Measurements from ENCODE around the gene PHTF1.

The PHTF1 gene

GRCh38 chr1:113714606-113715269 lies 44.5 kb downstream of the PHTF1 start:
- Histone ChIP-seq H3K36me3 (ENCODE audit: control insufficient read depth in 1 of 2, insufficient read depth in 2 of 2, low read length in 2 of 2) (peaks cover 9 to 30% of the 10 kb centered on the region in 2 donors), H3K27ac (ENCODE audit: low read length) (no peak overlapping the region), H3K4me3 (ENCODE audit: low read depth in 1 of 2, low read length in 2 of 2) (no peak overlapping the region), H3K4me1 (ENCODE audit: control insufficient read depth in 1 of 2, insufficient read depth in 2 of 2, low read length in 2 of 2) (no peaks in the 10 kb centered on the region), H3K9me3 (ENCODE audit: control insufficient read depth in 1 of 2, low read length in 2 of 2) (no peaks in the 10 kb centered on the region), H3K27me3 (ENCODE audit: low read depth, low read length) (no peaks in the 10 kb centered on the region)

DNA sequence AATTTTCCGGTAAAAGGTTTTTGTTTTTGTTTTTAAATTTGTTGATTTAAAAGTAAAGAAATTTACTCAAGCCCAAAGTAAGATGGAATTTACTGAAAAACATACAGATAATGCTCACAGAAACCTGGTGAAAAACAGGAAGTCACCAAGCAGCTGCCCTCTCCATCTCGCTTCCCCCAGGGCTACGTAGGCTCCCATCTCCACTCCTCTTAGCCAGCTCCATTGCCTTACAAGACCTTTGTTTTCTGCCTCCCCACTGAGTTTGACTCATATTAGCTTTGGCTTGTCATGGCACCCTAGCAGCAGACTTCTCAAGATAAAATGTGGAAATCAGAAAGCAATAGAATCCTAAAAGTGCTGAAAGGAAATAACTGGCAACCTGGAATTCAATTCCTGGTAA lies 57.9 kb downstream of the PHTF1 start:
- Histone ChIP-seq H3K4me3 (ENCODE audit: low read depth in 1 of 2, low read length in 2 of 2) (no peak overlapping the region), H3K4me1 (ENCODE audit: control insufficient read depth in 1 of 2, insufficient read depth in 2 of 2, low read length in 2 of 2) (no peaks in the 10 kb centered on the region), H3K27me3 (ENCODE audit: low read depth, low read length) (no peaks in the 10 kb centered on the region), H3K27ac (ENCODE audit: low read length) (no peak overlapping the region), H3K9me3 (ENCODE audit: control insufficient read depth in 1 of 2, low read length in 2 of 2) (no peaks in the 10 kb centered on the region), H3K36me3 (ENCODE audit: control insufficient read depth in 1 of 2, insufficient read depth in 2 of 2, low read length in 2 of 2) (peaks cover 12 to 26% of the 10 kb centered on the region in 2 donors)

GRCh38 chr1:113694910-113695309 lies 64.4 kb downstream of the PHTF1 start:
- Histone ChIP-seq H3K36me3 (ENCODE audit: control insufficient read depth in 1 of 2, insufficient read depth in 2 of 2, low read length in 2 of 2) (peaks cover 19 to 39% of the 10 kb centered on the region in 2 donors), H3K9me3 (ENCODE audit: control insufficient read depth in 1 of 2, low read length in 2 of 2) (peaks cover 11 to 15% of the 10 kb centered on the region in 2 donors), H3K27ac (ENCODE audit: low read length) (no peak overlapping the region), H3K4me3 (ENCODE audit: low read depth in 1 of 2, low read length in 2 of 2) (no peak overlapping the region), H3K4me1 (ENCODE audit: control insufficient read depth in 1 of 2, insufficient read depth in 2 of 2, low read length in 2 of 2) (no peaks in the 10 kb centered on the region), H3K27me3 (ENCODE audit: low read depth, low read length) (no peaks in the 10 kb centered on the region)

GRCh38 chr1:113692824-113693431 lies 66.4 kb downstream of the PHTF1 start:
- no peaks in the 10 kb centered on the region for H3K27me3 ChIP-seq (ENCODE audit: low read depth, low read length)
- H3K27ac ChIP-seq (ENCODE audit: low read length) = no peak overlapping the region
- H3K36me3 ChIP-seq (ENCODE audit: control insufficient read depth in 1 of 2, insufficient read depth in 2 of 2, low read length in 2 of 2) = peaks cover 15 to 32% of the 10 kb centered on the region in 2 donors
- H3K4me1 ChIP-seq (ENCODE audit: control insufficient read depth in 1 of 2, insufficient read depth in 2 of 2, low read length in 2 of 2) = no peaks in the 10 kb centered on the region
- no peak overlapping the region for H3K4me3 ChIP-seq (ENCODE audit: low read depth in 1 of 2, low read length in 2 of 2)
- peaks cover 11 to 15% of the 10 kb centered on the region in 2 donors for H3K9me3 ChIP-seq (ENCODE audit: control insufficient read depth in 1 of 2, low read length in 2 of 2)

GRCh38 chr1:113692342-113692741 lies 66.9 kb downstream of the PHTF1 start:
- no peak overlapping the region for H3K4me3 ChIP-seq (ENCODE audit: low read depth in 1 of 2, low read length in 2 of 2)
- H3K9me3 ChIP-seq (ENCODE audit: control insufficient read depth in 1 of 2, low read length in 2 of 2) = peaks cover 11 to 15% of the 10 kb centered on the region in 2 donors
- H3K27ac ChIP-seq (ENCODE audit: low read length) = no peak overlapping the region
- H3K4me1 ChIP-seq (ENCODE audit: control insufficient read depth in 1 of 2, insufficient read depth in 2 of 2, low read length in 2 of 2) = no peaks in the 10 kb centered on the region
- H3K36me3 ChIP-seq (ENCODE audit: control insufficient read depth in 1 of 2, insufficient read depth in 2 of 2, low read length in 2 of 2) = peaks cover 14 to 28% of the 10 kb centered on the region in 2 donors
- no peaks in the 10 kb centered on the region for H3K27me3 ChIP-seq (ENCODE audit: low read depth, low read length)

- H3K4me3 ChIP-seq (ENCODE audit: low read depth in 1 of 2, low read length in 2 of 2) = no peak overlapping the region
- H3K27me3 ChIP-seq (ENCODE audit: low read depth, low read length) = no peaks in the 10 kb centered on the region
- H3K4me1 ChIP-seq (ENCODE audit: control insufficient read depth in 1 of 2, insufficient read depth in 2 of 2, low read length in 2 of 2) = no peaks in the 10 kb centered on the region
- H3K9me3 ChIP-seq (ENCODE audit: control insufficient read depth in 1 of 2, low read length in 2 of 2) = peaks cover 11 to 15% of the 10 kb centered on the region in 2 donors
- H3K27ac ChIP-seq (ENCODE audit: low read length) = no peak overlapping the region
- peaks cover 7 to 18% of the 10 kb centered on the region in 2 donors for H3K36me3 ChIP-seq (ENCODE audit: control insufficient read depth in 1 of 2, insufficient read depth in 2 of 2, low read length in 2 of 2)
These were observed 68.1 kb downstream of the PHTF1 start for GRCh38 chr1:113691184-113691583.

DNA sequence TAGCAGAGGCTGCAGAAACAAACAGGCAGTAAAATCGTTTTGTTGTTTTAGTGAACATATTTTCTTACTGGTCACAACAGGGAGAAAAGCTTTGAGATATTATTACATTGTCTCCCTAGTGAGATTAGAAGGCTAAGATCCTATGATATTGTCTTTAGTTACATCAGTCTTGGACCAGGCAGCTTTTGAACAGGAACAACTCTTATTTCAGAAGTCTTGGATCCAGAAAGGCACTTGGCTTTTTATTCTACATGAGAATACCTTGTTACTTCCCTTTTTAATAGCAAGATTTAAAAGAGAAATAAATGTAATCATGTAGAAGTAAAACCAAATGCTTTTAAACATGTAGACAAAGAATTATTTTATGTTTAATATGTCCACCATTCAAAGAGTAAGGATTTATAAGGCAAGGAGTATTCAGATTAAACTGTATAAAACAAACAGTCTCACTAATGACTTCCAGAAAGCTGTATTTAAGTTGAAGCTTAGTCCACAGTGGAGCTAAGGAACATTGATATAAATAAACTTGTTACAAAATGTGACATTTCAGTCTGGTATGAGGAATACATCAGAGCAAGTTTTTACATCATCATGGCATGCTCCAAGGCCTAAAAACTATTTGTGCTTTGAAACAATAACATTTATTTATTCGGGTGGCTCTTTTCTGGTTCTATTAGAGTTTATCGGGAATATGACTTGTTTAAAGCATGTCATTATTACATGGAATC lies 72.2 kb downstream of the PHTF1 start:
- H3K36me3 ChIP-seq (ENCODE audit: control insufficient read depth in 1 of 2, insufficient read depth in 2 of 2, low read length in 2 of 2) = peaks cover 0 to 7% of the 10 kb centered on the region in 2 donors
- H3K27me3 ChIP-seq (ENCODE audit: low read depth, low read length) = no peaks in the 10 kb centered on the region
- peaks cover 0 to 25% of the 10 kb centered on the region in 2 donors for H3K4me1 ChIP-seq (ENCODE audit: control insufficient read depth in 1 of 2, insufficient read depth in 2 of 2, low read length in 2 of 2)
- peak overlapping the region; percentile 41 for H3K27ac ChIP-seq (ENCODE audit: low read length)
- H3K4me3 ChIP-seq (ENCODE audit: low read depth in 1 of 2, low read length in 2 of 2) = no peak overlapping the region
- H3K9me3 ChIP-seq (ENCODE audit: control insufficient read depth in 1 of 2, low read length in 2 of 2) = no peaks in the 10 kb centered on the region

DNA sequence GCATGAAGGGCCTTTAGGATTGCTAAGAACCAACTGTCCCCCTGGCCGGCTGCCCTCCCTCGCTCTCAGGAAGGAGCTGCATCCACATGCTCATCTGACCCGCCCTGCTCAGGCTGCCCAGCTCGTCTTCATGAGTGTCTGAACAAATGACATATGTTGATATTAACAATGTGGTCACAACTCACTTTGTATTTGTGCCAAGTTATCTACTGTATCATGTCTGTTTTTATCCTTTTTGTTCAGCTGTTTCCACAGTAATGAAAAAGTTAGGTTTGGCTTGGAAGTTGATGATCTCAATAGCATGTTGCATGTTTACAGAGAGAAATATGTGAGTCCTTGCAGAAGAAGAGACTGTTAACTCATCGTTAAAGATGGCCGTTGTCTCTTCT lies 75.1 kb downstream of the PHTF1 start:
- Histone ChIP-seq H3K4me3 (ENCODE audit: low read depth in 1 of 2, low read length in 2 of 2) (no peak overlapping the region), H3K4me1 (ENCODE audit: control insufficient read depth in 1 of 2, insufficient read depth in 2 of 2, low read length in 2 of 2) (peaks cover 0 to 25% of the 10 kb centered on the region in 2 donors), H3K27me3 (ENCODE audit: low read depth, low read length) (no peaks in the 10 kb centered on the region), H3K9me3 (ENCODE audit: control insufficient read depth in 1 of 2, low read length in 2 of 2) (no peaks in the 10 kb centered on the region), H3K27ac (ENCODE audit: low read length) (peak overlapping the region; percentile 65), H3K36me3 (ENCODE audit: control insufficient read depth in 1 of 2, insufficient read depth in 2 of 2, low read length in 2 of 2) (no peaks in the 10 kb centered on the region)

DNA sequence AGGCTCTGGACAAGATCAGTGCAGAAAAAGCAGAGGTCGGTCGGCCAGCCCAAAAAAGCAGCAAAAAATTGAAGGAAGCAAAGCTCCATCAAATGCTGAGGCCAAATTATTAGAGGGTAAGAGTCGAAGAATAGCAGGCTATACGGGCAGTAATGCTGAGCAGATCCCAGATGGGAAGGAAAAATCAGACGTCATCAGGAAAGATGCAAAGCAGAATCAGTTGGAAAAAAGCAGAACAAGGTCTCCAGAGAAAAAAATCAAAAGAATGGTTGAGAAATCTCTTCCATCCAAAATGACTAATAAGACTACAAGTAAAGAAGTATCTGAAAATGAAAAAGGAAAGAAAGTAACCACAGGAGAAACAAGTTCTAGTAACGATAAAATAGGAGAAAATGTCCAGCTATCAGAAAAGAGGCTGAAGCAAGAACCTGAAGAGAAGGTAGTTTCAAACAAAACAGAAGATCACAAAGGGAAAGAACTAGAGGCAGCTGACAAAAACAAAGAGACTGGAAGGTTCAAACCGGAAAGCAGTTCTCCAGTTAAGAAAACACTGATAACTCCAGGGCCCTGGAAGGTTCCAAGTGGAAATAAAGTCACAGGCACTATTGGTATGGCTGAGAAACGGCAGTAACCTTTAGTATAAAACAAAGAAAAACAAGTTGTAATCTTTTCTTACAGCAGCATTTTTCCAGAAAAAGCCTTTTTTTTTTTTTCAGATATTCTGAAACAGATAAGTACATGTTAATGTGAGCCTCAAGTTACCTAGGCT lies 75.7 kb downstream of the PHTF1 start:
- H3K9me3 ChIP-seq (ENCODE audit: control insufficient read depth in 1 of 2, low read length in 2 of 2) = no peaks in the 10 kb centered on the region
- no peaks in the 10 kb centered on the region for H3K36me3 ChIP-seq (ENCODE audit: control insufficient read depth in 1 of 2, insufficient read depth in 2 of 2, low read length in 2 of 2)
- H3K4me3 ChIP-seq (ENCODE audit: low read depth in 1 of 2, low read length in 2 of 2) = no peak overlapping the region
- peaks cover 0 to 25% of the 10 kb centered on the region in 2 donors for H3K4me1 ChIP-seq (ENCODE audit: control insufficient read depth in 1 of 2, insufficient read depth in 2 of 2, low read length in 2 of 2)
- H3K27me3 ChIP-seq (ENCODE audit: low read depth, low read length) = no peaks in the 10 kb centered on the region
- H3K27ac ChIP-seq (ENCODE audit: low read length) = peak overlapping the region; percentile 65

DNA sequence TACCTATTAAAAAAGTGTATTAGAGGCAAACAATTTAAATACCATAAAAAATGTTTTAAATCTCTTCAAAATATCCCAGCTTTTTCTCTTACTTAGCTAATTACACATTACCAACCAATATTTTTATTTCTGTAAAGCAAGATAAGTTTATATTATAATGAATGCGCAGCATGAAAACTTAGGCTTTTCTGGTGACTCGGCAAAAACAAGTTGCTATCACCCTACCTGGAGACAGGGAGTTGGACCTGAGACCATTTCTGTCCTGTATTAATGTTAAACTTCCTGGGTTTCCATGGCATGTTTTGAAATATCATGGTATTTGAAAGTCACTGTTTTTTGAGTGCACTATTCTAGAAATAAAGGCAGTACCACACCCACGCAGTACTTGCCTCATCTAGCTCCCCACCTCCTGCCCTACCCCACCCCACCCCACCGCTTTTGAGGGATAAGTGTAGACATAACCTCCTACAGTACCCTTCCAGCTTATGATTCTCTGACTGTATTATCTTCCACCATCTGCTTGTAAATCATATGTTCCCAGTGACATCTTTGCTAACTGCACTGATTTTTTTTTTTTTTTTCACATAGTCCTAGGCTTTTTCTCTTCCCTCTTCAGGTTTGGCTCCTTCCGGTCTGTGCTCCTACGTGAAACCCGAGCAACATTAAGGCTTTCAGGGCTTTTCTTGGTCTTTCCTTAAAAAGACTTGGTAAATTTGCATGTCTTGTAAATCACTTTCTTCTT lies 77.5 kb downstream of the PHTF1 start:
- H3K27ac ChIP-seq (ENCODE audit: low read length) = no peak overlapping the region
- no peaks in the 10 kb centered on the region for H3K36me3 ChIP-seq (ENCODE audit: control insufficient read depth in 1 of 2, insufficient read depth in 2 of 2, low read length in 2 of 2)
- H3K4me1 ChIP-seq (ENCODE audit: control insufficient read depth in 1 of 2, insufficient read depth in 2 of 2, low read length in 2 of 2) = peaks cover 0 to 30% of the 10 kb centered on the region in 2 donors
- no peaks in the 10 kb centered on the region for H3K9me3 ChIP-seq (ENCODE audit: control insufficient read depth in 1 of 2, low read length in 2 of 2)
- H3K4me3 ChIP-seq (ENCODE audit: low read depth in 1 of 2, low read length in 2 of 2) = no peak overlapping the region
- no peaks in the 10 kb centered on the region for H3K27me3 ChIP-seq (ENCODE audit: low read depth, low read length)

All from muscle layer of duodenum (tissue), 2 donors.